Ramos (cell line): Measurements from ENCODE around the gene SYTL5.
"Not testable (repeated sequence)": the region's sequence is repeated elsewhere in the genome, so short reads cannot be mapped to it uniquely, and the experiment has no call there.

Experiments
- in situ Hi-C: fragments of 300-500 bp; cut with MboI; formaldehyde crosslinking; loops from one replicate; pipeline ENCODE4 v1.14.3; 2022; ENCODE audit warnings: low sequenced_read_pairs; ENCODE audit not compliant: unreplicated experiment

Gene SYTL5

GRCh38 chrX:38006291-38006690, at the start of gene SYTL5:
Gene SYTL5, plus strand, starts transcription at chrX:38006553. Its CDS starts 27,337 bp downstream, at chrX:38033890.
- in situ Hi-C loops, result no loop called here

- in situ Hi-C loops, result no loop called here
Measured at GRCh38 chrX:37958525-37959211, 47.7 kb upstream of the SYTL5 start.

- in situ Hi-C loops, result no loop called here
Measured at GRCh38 chrX:37959212-37960021, 46.9 kb upstream of the SYTL5 start.

- in situ Hi-C loops, result no loop called here
Measured at GRCh38 chrX:37961118-37961517, 45.2 kb upstream of the SYTL5 start.

GRCh38 chrX:37967714-37968113, 38.6 kb upstream of the SYTL5 start:
- in situ Hi-C loops, result no loop called here

- in situ Hi-C loops, result no loop called here
Measured at GRCh38 chrX:37975421-37975820, 30.9 kb upstream of the SYTL5 start.

- in situ Hi-C loops, result no loop called here
Measured at GRCh38 chrX:37976153-37976552, 30.2 kb upstream of the SYTL5 start.

- in situ Hi-C loops, result no loop called here
Measured at GRCh38 chrX:37984880-37985279, 21.5 kb upstream of the SYTL5 start.

- in situ Hi-C loops, result no loop called here
Measured at GRCh38 chrX:37986893-37987292, 19.5 kb upstream of the SYTL5 start.

GRCh38 chrX:37989304-37989703, 17.0 kb upstream of the SYTL5 start:
- in situ Hi-C loops, result no loop called here

GRCh38 chrX:37991303-37991702, 15.1 kb upstream of the SYTL5 start:
- in situ Hi-C loops, result not testable (repeated sequence)

- in situ Hi-C loops, result no loop called here
Measured at GRCh38 chrX:37993176-37993575, 13.2 kb upstream of the SYTL5 start.

GRCh38 chrX:37993837-37994619, 12.3 kb upstream of the SYTL5 start:
- in situ Hi-C loops, result no loop called here

- in situ Hi-C loops, result no loop called here
Measured at GRCh38 chrX:37995428-37995827, 10.9 kb upstream of the SYTL5 start.

- in situ Hi-C loops, result no loop called here
Measured at GRCh38 chrX:37997096-37997495, 9.3 kb upstream of the SYTL5 start.

- in situ Hi-C loops, result no loop called here
Measured at GRCh38 chrX:37998586-37999262, 7.6 kb upstream of the SYTL5 start.

- in situ Hi-C loops, result no loop called here
Measured at GRCh38 chrX:38000706-38001105, 5.6 kb upstream of the SYTL5 start.

GRCh38 chrX:38004046-38004445, 2.3 kb upstream of the SYTL5 start:
- in situ Hi-C loops, result no loop called here

- in situ Hi-C loops, result no loop called here
Measured at GRCh38 chrX:38006778-38007177, 425 bp downstream of the SYTL5 start.

GRCh38 chrX:38008658-38009057, 2.3 kb downstream of the SYTL5 start:
- in situ Hi-C loops, result no loop called here
